GM23338 (cell line): ENCODE measurements around the gene SPON2. TPM values are rescaled to one million over a fixed set of nuclear protein-coding genes. Genes with fewer than 3 reads are reported as not detected.

Source experiments
- ATAC-seq: fragments of 200-7000 bp; cut with Tn5 transposase; 3 replicates; pipeline ENCODE4 v1.9.1; 2020
- DNase-seq: peaks from one replicate; pipeline ENCODE4 v3.0.0-alpha.2; 2015; ENCODE audit warnings: low spot score
- H2AFZ ChIP-seq: fragments of 200-600 bp; sonication (generic); 2 replicates; pipeline ENCODE4 v1.8.0; 2016; ENCODE audit warnings: antibody characterized with exemption, mild to moderate bottlenecking, moderate library complexity
- H3F3A ChIP-seq: fragments of 200-600 bp; sonication (generic); replicated peaks from 2 replicates; pipeline ENCODE4 v1.8.0; 2017; ENCODE audit warnings: antibody characterized with exemption, mixed run types, low read depth
- H3K27ac ChIP-seq: fragments of 200-600 bp; sonication (generic); 2 replicates; pipeline ENCODE4 v1.6.1; 2016; ENCODE audit warnings: low read depth
- H3K27me3 ChIP-seq: fragments of 200-600 bp; sonication (generic); 2 replicates; pipeline ENCODE4 v1.8.0; 2016; ENCODE audit warnings: mild to moderate bottlenecking, mixed run types, moderate library complexity; ENCODE audit not compliant: insufficient read depth
- H3K36me3 ChIP-seq: fragments of 200-600 bp; sonication (generic); 2 replicates; pipeline ENCODE4 v1.8.0; 2016; ENCODE audit warnings: mild to moderate bottlenecking; ENCODE audit not compliant: insufficient read depth
- H3K4me1 ChIP-seq: fragments of 200-600 bp; sonication (generic); 2 replicates; pipeline ENCODE4 v1.8.0; 2016; ENCODE audit warnings: mild to moderate bottlenecking, moderate library complexity; ENCODE audit not compliant: insufficient read depth
- H3K4me2 ChIP-seq: fragments of 200-600 bp; sonication (generic); 2 replicates; pipeline ENCODE4 v1.7.1; 2017; ENCODE audit warnings: mixed run types
- H3K4me3 ChIP-seq: fragments of 200-600 bp; sonication (generic); 2 replicates; pipeline ENCODE4 v1.6.1; 2016; ENCODE audit warnings: mixed run types
- H3K79me2 ChIP-seq: fragments of 200-600 bp; sonication (generic); replicated peaks from 2 replicates; pipeline ENCODE4 v1.8.0; 2017; ENCODE audit warnings: mild to moderate bottlenecking; ENCODE audit not compliant: insufficient read depth
- H3K9me2 ChIP-seq: fragments of 200-600 bp; sonication (generic); 2 replicates; pipeline ENCODE4 v1.8.0; 2017; ENCODE audit not compliant: insufficient read depth
- H4K20me1 ChIP-seq: fragments of 200-600 bp; sonication (generic); replicated peaks from 2 replicates; pipeline ENCODE4 v1.8.0; 2017; ENCODE audit warnings: mild to moderate bottlenecking; ENCODE audit not compliant: insufficient read depth
- H3K27ac Mint-ChIP-seq: 2 replicates; pipeline ENCODE4 v1.8.0; 2020; ENCODE audit warnings: inconsistent platforms, mild to moderate bottlenecking, moderate library complexity, mixed read lengths
- H3K27me3 Mint-ChIP-seq: 3 replicates; pipeline ENCODE4 v1.8.0; 2022; ENCODE audit warnings: low read depth, mild to moderate bottlenecking, moderate library complexity, mixed read lengths, inconsistent platforms; ENCODE audit not compliant: insufficient read depth, poor library complexity
- H3K36me3 Mint-ChIP-seq: 3 replicates; pipeline ENCODE4 v1.8.0; 2021; ENCODE audit warnings: low read depth, mild to moderate bottlenecking, inconsistent platforms, moderate library complexity, mixed read lengths
- H3K4me1 Mint-ChIP-seq: 3 replicates; pipeline ENCODE4 v1.8.0; 2020; ENCODE audit warnings: mild to moderate bottlenecking, inconsistent platforms, mixed read lengths
- H3K4me3 Mint-ChIP-seq: 3 replicates; pipeline ENCODE4 v1.8.0; 2021; ENCODE audit warnings: moderate library complexity, mild to moderate bottlenecking, inconsistent platforms, mixed read lengths
- H3K9me3 Mint-ChIP-seq: 3 replicates; pipeline ENCODE4 v1.8.0; 2020; ENCODE audit warnings: moderate library complexity, mild to moderate bottlenecking, inconsistent platforms, mixed read lengths
- CREB1 ChIP-seq: fragments of 250-450 bp; sonication (Bioruptor Pico); IDR thresholded peaks from 2 replicates; pipeline ENCODE4 v1.5.0; 2020; ENCODE audit warnings: low read depth, mild to moderate bottlenecking, moderate library complexity
- EZH2 ChIP-seq: fragments of 200-600 bp; sonication (generic); IDR thresholded peaks from one replicate; pipeline ENCODE4 v1.8.0; 2017; ENCODE audit warnings: antibody characterized with exemption, mild to moderate bottlenecking, low read depth; ENCODE audit not compliant: unreplicated experiment
- EZH2phosphoT487 ChIP-seq: fragments of 200-600 bp; sonication (generic); IDR thresholded peaks from one replicate; pipeline ENCODE4 v1.8.1; 2018; ENCODE audit warnings: antibody characterized with exemption; ENCODE audit not compliant: unreplicated experiment
- JUNB ChIP-seq: IDR thresholded peaks from one replicate; pipeline ENCODE4 v1.6.1; 2016; ENCODE audit warnings: antibody characterized with exemption; ENCODE audit not compliant: unreplicated experiment
- NANOG ChIP-seq: IDR thresholded peaks from 2 replicates; pipeline ENCODE4 v1.6.1; 2016; ENCODE audit warnings: antibody characterized with exemption, borderline replicate concordance
- POLR2AphosphoS5 ChIP-seq: IDR thresholded peaks from 2 replicates; pipeline ENCODE4 v1.6.1; 2016; ENCODE audit warnings: antibody characterized with exemption, low read depth
- REST ChIP-seq: IDR thresholded peaks from one replicate; pipeline ENCODE4 v1.6.1; 2018; ENCODE audit warnings: antibody characterized with exemption; ENCODE audit not compliant: unreplicated experiment
- STAT1 ChIP-seq: IDR thresholded peaks from one replicate; pipeline ENCODE4 v1.6.1; 2016; ENCODE audit warnings: antibody characterized with exemption; ENCODE audit not compliant: unreplicated experiment
- ZNF114 ChIP-seq: fragments of 250-450 bp; sonication (Bioruptor Pico); IDR thresholded peaks from 2 replicates; pipeline ENCODE4 v1.5.0; 2020; ENCODE audit warnings: mild to moderate bottlenecking, moderate library complexity
- ZNF331 ChIP-seq: fragments of 250-450 bp; sonication (Bioruptor Pico); IDR thresholded peaks from 2 replicates; pipeline ENCODE4 v1.5.0; 2020; ENCODE audit warnings: low read depth, mild to moderate bottlenecking, moderate library complexity
- polyA plus RNA-seq: library from polyadenylated mRNA; unstranded; fragments of >200 nt; fragmentation: Nextera tagmentation; extraction: Ambion mirVana; gene quantifications from 2 replicates; pipeline ENCODE4 v1.2.1, GENCODE V29; 2016
- total RNA-seq: library from RNA; depleted of rRNA; stranded (reverse); fragments of >200 nt; shearing (Covaris generic); gene quantifications from 2 replicates; pipeline ENCODE4 v1.2.3, GENCODE V29; 2014
- TF ChIP-seq, protein P1 (sequence below), 2 experiments: fragments of 200-600 bp in 1 of 2; sonication (generic) in 1 of 2; conservative IDR thresholded peaks; 2 replicates each; pipeline versions ENCODE4 v1.5.1 to v1.6.1; 2016 to 2017; ENCODE audit warnings: antibody characterized with exemption in 2 of 2, low read depth in 2 of 2, mild to moderate bottlenecking in 2 of 2, moderate library complexity in 1 of 2
- TF ChIP-seq, protein P2 (sequence below): fragments of 250-450 bp; sonication (Bioruptor Pico); IDR thresholded peaks from 2 replicates; pipeline ENCODE4 v1.5.0; 2020; ENCODE audit warnings: mild to moderate bottlenecking, moderate library complexity
- TF ChIP-seq, protein P3 (sequence below): IDR thresholded peaks from 2 replicates; pipeline ENCODE4 v1.6.1; 2016; ENCODE audit warnings: antibody characterized with exemption

SPON2 gene
- total and polyA plus RNA-seq, 2 experiments from 2014 or later = 2.1 to 2.4 TPM

DNA sequence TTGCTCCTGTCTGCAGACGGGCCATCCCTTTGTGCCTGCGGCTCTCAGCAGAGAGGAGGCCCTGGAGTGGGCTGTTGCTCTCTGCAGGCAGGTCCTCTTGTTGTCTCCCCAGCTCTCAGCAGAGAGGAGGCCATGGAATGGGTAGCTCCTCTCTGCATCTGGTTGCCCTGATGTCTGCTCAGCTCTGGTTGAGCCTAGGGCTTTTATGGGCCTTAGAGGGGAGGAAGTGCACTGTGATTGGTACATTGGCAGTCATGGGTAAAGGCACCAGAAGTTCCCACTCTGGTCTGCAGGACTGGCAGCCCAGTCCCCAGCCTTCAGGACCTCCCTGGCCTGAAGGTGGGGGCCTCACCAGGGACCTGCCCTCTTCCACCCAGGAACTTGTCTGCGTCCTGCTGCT, 21.5 kb downstream of the SPON2 start:
- Histone ChIP-seq H3K27ac (no peak overlapping the region), H3K4me1 (no peaks in the 10 kb centered on the region), H3F3A (no peaks in the 10 kb centered on the region), H3K4me3 (no peak overlapping the region), H3K4me2 (no peak overlapping the region), H3K9me2 (no peaks in the 10 kb centered on the region), H3K79me2 (no peaks in the 10 kb centered on the region), H4K20me1 (no peaks in the 10 kb centered on the region; the same call in 1 of the 2 replicates), H3K27me3 (no peaks in the 10 kb centered on the region), H3K36me3 (no peaks in the 10 kb centered on the region), H2AFZ (no peak overlapping the region)
- ATAC-seq (no peak), DNase-seq (no peak)
- no peaks in the 10 kb centered on the region; the same call in 2 of the 3 replicates for H3K4me1 Mint-ChIP-seq
- peaks cover 48% of the 10 kb centered on the region for H3K9me3 Mint-ChIP-seq
- no peak overlapping the region for H3K27ac Mint-ChIP-seq
- H3K4me3 Mint-ChIP-seq = no peak overlapping the region
- TF ChIP-seq POLR2AphosphoS5 (no peak), REST (no peak), NANOG (no peak), EZH2 (no peak), EZH2phosphoT487 (no peak), CREB1 (CRISPR knock-in tag) (no peak), STAT1 (no peak), JUNB (no peak), ZNF114 (no peak), ZNF331 (CRISPR knock-in tag) (no peak)
- TF ChIP-seq, protein P1, sequence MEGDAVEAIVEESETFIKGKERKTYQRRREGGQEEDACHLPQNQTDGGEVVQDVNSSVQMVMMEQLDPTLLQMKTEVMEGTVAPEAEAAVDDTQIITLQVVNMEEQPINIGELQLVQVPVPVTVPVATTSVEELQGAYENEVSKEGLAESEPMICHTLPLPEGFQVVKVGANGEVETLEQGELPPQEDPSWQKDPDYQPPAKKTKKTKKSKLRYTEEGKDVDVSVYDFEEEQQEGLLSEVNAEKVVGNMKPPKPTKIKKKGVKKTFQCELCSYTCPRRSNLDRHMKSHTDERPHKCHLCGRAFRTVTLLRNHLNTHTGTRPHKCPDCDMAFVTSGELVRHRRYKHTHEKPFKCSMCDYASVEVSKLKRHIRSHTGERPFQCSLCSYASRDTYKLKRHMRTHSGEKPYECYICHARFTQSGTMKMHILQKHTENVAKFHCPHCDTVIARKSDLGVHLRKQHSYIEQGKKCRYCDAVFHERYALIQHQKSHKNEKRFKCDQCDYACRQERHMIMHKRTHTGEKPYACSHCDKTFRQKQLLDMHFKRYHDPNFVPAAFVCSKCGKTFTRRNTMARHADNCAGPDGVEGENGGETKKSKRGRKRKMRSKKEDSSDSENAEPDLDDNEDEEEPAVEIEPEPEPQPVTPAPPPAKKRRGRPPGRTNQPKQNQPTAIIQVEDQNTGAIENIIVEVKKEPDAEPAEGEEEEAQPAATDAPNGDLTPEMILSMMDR (conservative IDR thresholded peaks at IDR 0.05; ENCODE audit: low read depth in 2 of 2) = no peak
- TF ChIP-seq, protein P2, sequence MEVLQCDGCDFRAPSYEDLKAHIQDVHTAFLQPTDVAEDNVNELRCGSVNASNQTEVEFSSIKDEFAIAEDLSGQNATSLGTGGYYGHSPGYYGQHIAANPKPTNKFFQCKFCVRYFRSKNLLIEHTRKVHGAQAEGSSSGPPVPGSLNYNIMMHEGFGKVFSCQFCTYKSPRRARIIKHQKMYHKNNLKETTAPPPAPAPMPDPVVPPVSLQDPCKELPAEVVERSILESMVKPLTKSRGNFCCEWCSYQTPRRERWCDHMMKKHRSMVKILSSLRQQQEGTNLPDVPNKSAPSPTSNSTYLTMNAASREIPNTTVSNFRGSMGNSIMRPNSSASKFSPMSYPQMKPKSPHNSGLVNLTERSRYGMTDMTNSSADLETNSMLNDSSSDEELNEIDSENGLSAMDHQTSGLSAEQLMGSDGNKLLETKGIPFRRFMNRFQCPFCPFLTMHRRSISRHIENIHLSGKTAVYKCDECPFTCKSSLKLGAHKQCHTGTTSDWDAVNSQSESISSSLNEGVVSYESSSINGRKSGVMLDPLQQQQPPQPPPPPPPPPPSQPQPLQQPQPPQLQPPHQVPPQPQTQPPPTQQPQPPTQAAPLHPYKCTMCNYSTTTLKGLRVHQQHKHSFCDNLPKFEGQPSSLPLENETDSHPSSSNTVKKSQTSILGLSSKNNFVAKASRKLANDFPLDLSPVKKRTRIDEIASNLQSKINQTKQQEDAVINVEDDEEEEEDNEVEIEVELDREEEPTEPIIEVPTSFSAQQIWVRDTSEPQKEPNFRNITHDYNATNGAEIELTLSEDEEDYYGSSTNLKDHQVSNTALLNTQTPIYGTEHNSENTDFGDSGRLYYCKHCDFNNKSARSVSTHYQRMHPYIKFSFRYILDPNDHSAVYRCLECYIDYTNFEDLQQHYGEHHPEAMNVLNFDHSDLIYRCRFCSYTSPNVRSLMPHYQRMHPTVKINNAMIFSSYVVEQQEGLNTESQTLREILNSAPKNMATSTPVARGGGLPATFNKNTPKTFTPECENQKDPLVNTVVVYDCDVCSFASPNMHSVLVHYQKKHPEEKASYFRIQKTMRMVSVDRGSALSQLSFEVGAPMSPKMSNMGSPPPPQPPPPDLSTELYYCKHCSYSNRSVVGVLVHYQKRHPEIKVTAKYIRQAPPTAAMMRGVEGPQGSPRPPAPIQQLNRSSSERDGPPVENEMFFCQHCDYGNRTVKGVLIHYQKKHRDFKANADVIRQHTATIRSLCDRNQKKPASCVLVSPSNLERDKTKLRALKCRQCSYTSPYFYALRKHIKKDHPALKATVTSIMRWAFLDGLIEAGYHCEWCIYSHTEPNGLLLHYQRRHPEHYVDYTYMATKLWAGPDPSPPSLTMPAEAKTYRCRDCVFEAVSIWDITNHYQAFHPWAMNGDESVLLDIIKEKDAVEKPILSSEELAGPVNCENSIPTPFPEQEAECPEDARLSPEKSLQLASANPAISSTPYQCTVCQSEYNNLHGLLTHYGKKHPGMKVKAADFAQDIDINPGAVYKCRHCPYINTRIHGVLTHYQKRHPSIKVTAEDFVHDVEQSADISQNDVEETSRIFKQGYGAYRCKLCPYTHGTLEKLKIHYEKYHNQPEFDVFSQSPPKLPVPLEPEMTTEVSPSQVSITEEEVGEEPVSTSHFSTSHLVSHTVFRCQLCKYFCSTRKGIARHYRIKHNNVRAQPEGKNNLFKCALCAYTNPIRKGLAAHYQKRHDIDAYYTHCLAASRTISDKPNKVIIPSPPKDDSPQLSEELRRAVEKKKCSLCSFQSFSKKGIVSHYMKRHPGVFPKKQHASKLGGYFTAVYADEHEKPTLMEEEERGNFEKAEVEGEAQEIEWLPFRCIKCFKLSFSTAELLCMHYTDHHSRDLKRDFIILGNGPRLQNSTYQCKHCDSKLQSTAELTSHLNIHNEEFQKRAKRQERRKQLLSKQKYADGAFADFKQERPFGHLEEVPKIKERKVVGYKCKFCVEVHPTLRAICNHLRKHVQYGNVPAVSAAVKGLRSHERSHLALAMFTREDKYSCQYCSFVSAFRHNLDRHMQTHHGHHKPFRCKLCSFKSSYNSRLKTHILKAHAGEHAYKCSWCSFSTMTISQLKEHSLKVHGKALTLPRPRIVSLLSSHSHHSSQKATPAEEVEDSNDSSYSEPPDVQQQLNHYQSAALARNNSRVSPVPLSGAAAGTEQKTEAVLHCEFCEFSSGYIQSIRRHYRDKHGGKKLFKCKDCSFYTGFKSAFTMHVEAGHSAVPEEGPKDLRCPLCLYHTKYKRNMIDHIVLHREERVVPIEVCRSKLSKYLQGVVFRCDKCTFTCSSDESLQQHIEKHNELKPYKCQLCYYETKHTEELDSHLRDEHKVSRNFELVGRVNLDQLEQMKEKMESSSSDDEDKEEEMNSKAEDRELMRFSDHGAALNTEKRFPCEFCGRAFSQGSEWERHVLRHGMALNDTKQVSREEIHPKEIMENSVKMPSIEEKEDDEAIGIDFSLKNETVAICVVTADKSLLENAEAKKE (CRISPR knock-in tag) = no peak
- TF ChIP-seq, protein P3, sequence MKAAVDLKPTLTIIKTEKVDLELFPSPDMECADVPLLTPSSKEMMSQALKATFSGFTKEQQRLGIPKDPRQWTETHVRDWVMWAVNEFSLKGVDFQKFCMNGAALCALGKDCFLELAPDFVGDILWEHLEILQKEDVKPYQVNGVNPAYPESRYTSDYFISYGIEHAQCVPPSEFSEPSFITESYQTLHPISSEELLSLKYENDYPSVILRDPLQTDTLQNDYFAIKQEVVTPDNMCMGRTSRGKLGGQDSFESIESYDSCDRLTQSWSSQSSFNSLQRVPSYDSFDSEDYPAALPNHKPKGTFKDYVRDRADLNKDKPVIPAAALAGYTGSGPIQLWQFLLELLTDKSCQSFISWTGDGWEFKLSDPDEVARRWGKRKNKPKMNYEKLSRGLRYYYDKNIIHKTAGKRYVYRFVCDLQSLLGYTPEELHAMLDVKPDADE = no peak
- H3K27me3 Mint-ChIP-seq = peaks cover 8% of the 10 kb centered on the region
- H3K36me3 Mint-ChIP-seq = peaks cover 20% of the 10 kb centered on the region
